A204.1 (cell line): ENCODE data around the gene LRRC45.

Experiments
- FAIRE-seq: peaks from 2 replicates; lab custom pipeline; 2012; peaks lifted over from hg19 to GRCh38; lab: Jason Lieb, UNC

Gene LRRC45

GRCh38 chr17:82008258-82008940 is 14.7 kb upstream of the LRRC45 start:
- FAIRE-seq, result no peak

GRCh38 chr17:82008941-82009405 is 14.1 kb upstream of the LRRC45 start:
- FAIRE-seq, result no peak

GRCh38 chr17:82009413-82009812 is 13.7 kb upstream of the LRRC45 start:
- no peak for FAIRE-seq

GRCh38 chr17:82010575-82011525 is 12.3 kb upstream of the LRRC45 start:
- FAIRE-seq, result no peak

GRCh38 chr17:82011617-82012187 is 11.4 kb upstream of the LRRC45 start:
- no peak for FAIRE-seq

- FAIRE-seq, result no peak
These were observed 10.9 kb upstream of the LRRC45 start for GRCh38 chr17:82012261-82012639.

- no peak for FAIRE-seq
These were observed 10.3 kb upstream of the LRRC45 start for GRCh38 chr17:82012640-82013295.

GRCh38 chr17:82013341-82013740 is 9.8 kb upstream of the LRRC45 start:
- FAIRE-seq, result no peak

- no peak for FAIRE-seq
These were observed 9.3 kb upstream of the LRRC45 start for GRCh38 chr17:82013772-82014321.

- FAIRE-seq, result no peak
These were observed 8.7 kb upstream of the LRRC45 start for GRCh38 chr17:82014432-82014831.

GRCh38 chr17:82014971-82015310 is 8.2 kb upstream of the LRRC45 start:
- no peak for FAIRE-seq

- FAIRE-seq, result no peak
These were observed 7.7 kb upstream of the LRRC45 start for GRCh38 chr17:82015311-82015971.

GRCh38 chr17:82016061-82016874 is 6.8 kb upstream of the LRRC45 start:
- no peak for FAIRE-seq

- no peak for FAIRE-seq
These were observed 6.1 kb upstream of the LRRC45 start for GRCh38 chr17:82016875-82017459.

- no peak for FAIRE-seq
These were observed 5.4 kb upstream of the LRRC45 start for GRCh38 chr17:82017612-82018151.

- no peak for FAIRE-seq
These were observed 4.7 kb upstream of the LRRC45 start for GRCh38 chr17:82018152-82018988.

- no peak for FAIRE-seq
These were observed 4.0 kb upstream of the LRRC45 start for GRCh38 chr17:82018989-82019689.

- no peak for FAIRE-seq
These were observed 3.2 kb upstream of the LRRC45 start for GRCh38 chr17:82019690-82020571.
